ENCODE data around the gene SORCS2. TPM values are rescaled to one million over a fixed set of nuclear protein-coding genes. Genes with fewer than 3 reads are reported as not detected.

SORCS2 gene
- total and polyA plus RNA-seq, 2 of the 13 experiments (the other 11 are each of a cell fraction or from before 2014, with no cell fraction given): 0.82 to 1.0 TPM

- TF ChIP-seq, protein P1, sequence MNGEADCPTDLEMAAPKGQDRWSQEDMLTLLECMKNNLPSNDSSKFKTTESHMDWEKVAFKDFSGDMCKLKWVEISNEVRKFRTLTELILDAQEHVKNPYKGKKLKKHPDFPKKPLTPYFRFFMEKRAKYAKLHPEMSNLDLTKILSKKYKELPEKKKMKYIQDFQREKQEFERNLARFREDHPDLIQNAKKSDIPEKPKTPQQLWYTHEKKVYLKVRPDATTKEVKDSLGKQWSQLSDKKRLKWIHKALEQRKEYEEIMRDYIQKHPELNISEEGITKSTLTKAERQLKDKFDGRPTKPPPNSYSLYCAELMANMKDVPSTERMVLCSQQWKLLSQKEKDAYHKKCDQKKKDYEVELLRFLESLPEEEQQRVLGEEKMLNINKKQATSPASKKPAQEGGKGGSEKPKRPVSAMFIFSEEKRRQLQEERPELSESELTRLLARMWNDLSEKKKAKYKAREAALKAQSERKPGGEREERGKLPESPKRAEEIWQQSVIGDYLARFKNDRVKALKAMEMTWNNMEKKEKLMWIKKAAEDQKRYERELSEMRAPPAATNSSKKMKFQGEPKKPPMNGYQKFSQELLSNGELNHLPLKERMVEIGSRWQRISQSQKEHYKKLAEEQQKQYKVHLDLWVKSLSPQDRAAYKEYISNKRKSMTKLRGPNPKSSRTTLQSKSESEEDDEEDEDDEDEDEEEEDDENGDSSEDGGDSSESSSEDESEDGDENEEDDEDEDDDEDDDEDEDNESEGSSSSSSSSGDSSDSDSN (CRISPR knock-in tag; IDR thresholded peaks at IDR 0.05): no peak
- TF ChIP-seq HMG20A (CRISPR knock-in tag; IDR thresholded peaks at IDR 0.05; ENCODE audit: borderline replicate concordance) (no peak), ESRRA (CRISPR knock-in tag; IDR thresholded peaks at IDR 0.05; ENCODE audit: low read depth) (no peak), ZBTB37 (CRISPR knock-in tag; IDR thresholded peaks at IDR 0.05) (no peak)
Measured at GRCh38 chr4:7540206-7540605, 347.9 kb downstream of the SORCS2 start (continued).

GRCh38 chr4:7540654-7541413 lies 348.5 kb downstream of the SORCS2 start:
- FAIRE-seq: no peak
- Histone ChIP-seq H3K36me3 (replicated peaks in 1 of 2; ENCODE audit: control insufficient read depth in 1 of 2, insufficient read depth in 2 of 2, low read length in 2 of 2) (no peaks in the 10 kb centered on the region), H3K4me1 (ENCODE audit: insufficient read depth, low read length) (peaks cover 15% of the 10 kb centered on the region), H3K9me3 (ENCODE audit: low read length) (no peaks in the 10 kb centered on the region), H3K27me3 (ENCODE audit: control insufficient read depth in 1 of 2, insufficient read depth in 2 of 2, low read length in 2 of 2) (no peaks in the 10 kb centered on the region), H3K27ac (ENCODE audit: extremely low read length, insufficient read depth, low read length) (no peak overlapping the region), H4K20me1 (ENCODE audit: insufficient read depth, low read length) (no peaks in the 10 kb centered on the region), H3K9ac (ENCODE audit: insufficient read depth, low read depth, low read length) (no peak overlapping the region), H3K79me2 (ENCODE audit: insufficient read depth, low read length) (no peaks in the 10 kb centered on the region), H2AFZ (ENCODE audit: low read length) (no peak overlapping the region), H3K4me2 (ENCODE audit: low read depth, low read length) (no peak overlapping the region), H3K4me3 (replicated peaks in 1 of 3; ENCODE audit: insufficient read depth in 1 of 3, low read depth in 2 of 3, low read length in 3 of 3) (no peak overlapping the region)
- in situ Hi-C loops (cut with HindIII; ENCODE audit: extremely low pct_ligation_motif_present, low pct_unique_long_range_greater_than_20kb) (no loop called here), intact Hi-C loops (cut with micrococcal nuclease; ENCODE audit: unreplicated experiment) (no loop called here)
- no peak for DNase-seq (ENCODE audit: low spot score)
- no peak for ATAC-seq
- ChIA-PET POLR2A (interaction anchor here (0.6 kb wide), 1 partner anchor 895 kb away, joined by 3 read pairs; no protein-coding TSS in a partner anchor), CTCF (ENCODE audit: low intra/inter-chr PET ratio, low total read pairs) (no interaction called here)
- BruUV-seq (replicated peaks): no TSS peak
- WGBS (ENCODE audit: low lambda C conversion rate): 91% methylated on average over 11 of the region's 17 CpGs
- TF ChIP-seq DPF2 (CRISPR knock-in tag; IDR thresholded peaks at IDR 0.05; ENCODE audit: borderline replicate concordance, low read depth): no peak
- TF ChIP-seq, protein P2, sequence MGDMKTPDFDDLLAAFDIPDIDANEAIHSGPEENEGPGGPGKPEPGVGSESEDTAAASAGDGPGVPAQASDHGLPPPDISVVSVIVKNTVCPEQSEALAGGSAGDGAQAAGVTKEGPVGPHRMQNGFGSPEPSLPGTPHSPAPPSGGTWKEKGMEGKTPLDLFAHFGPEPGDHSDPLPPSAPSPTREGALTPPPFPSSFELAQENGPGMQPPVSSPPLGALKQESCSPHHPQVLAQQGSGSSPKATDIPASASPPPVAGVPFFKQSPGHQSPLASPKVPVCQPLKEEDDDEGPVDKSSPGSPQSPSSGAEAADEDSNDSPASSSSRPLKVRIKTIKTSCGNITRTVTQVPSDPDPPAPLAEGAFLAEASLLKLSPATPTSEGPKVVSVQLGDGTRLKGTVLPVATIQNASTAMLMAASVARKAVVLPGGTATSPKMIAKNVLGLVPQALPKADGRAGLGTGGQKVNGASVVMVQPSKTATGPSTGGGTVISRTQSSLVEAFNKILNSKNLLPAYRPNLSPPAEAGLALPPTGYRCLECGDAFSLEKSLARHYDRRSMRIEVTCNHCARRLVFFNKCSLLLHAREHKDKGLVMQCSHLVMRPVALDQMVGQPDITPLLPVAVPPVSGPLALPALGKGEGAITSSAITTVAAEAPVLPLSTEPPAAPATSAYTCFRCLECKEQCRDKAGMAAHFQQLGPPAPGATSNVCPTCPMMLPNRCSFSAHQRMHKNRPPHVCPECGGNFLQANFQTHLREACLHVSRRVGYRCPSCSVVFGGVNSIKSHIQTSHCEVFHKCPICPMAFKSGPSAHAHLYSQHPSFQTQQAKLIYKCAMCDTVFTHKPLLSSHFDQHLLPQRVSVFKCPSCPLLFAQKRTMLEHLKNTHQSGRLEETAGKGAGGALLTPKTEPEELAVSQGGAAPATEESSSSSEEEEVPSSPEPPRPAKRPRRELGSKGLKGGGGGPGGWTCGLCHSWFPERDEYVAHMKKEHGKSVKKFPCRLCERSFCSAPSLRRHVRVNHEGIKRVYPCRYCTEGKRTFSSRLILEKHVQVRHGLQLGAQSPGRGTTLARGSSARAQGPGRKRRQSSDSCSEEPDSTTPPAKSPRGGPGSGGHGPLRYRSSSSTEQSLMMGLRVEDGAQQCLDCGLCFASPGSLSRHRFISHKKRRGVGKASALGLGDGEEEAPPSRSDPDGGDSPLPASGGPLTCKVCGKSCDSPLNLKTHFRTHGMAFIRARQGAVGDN (CRISPR knock-in tag; IDR thresholded peaks at IDR 0.05): no peak
- TF ChIP-seq ZFP90 (CRISPR knock-in tag; IDR thresholded peaks at IDR 0.05; ENCODE audit: borderline replicate concordance): no peak
- TF ChIP-seq ATM (IDR thresholded peaks at IDR 0.05; ENCODE audit: borderline replicate concordance): no peak
- TF ChIP-seq ZNF749 (CRISPR knock-in tag; IDR thresholded peaks at IDR 0.05; ENCODE audit: borderline replicate concordance): no peak
- no peak for TF ChIP-seq ZNF431 (CRISPR knock-in tag; IDR thresholded peaks at IDR 0.05; ENCODE audit: borderline replicate concordance, low read depth)
- TF ChIP-seq FIP1L1 (IDR thresholded peaks at IDR 0.05; ENCODE audit: borderline replicate concordance, insufficient read depth, low read depth, low read length): no peak
- TF ChIP-seq MXI1 (IDR thresholded peaks at IDR 0.05; ENCODE audit: borderline replicate concordance, low read depth, low read length): no peak
- TF ChIP-seq NBN (conservative IDR thresholded peaks at IDR 0.05): no peak
- TF ChIP-seq ZNF577 (CRISPR knock-in tag; IDR thresholded peaks at IDR 0.05; ENCODE audit: borderline replicate concordance, low read depth): no peak
- no peak for TF ChIP-seq TBP (CRISPR knock-in tag; IDR thresholded peaks at IDR 0.05)
